NK-92 (cell line): Measurements from ENCODE around the gene METTL13.

ENCODE experiments used
- DNase-seq: peaks from one replicate; lab custom pipeline; 2025; ENCODE audit not compliant: unreplicated experiment; lab: John Stamatoyannopoulos, UW

METTL13 gene

DNA sequence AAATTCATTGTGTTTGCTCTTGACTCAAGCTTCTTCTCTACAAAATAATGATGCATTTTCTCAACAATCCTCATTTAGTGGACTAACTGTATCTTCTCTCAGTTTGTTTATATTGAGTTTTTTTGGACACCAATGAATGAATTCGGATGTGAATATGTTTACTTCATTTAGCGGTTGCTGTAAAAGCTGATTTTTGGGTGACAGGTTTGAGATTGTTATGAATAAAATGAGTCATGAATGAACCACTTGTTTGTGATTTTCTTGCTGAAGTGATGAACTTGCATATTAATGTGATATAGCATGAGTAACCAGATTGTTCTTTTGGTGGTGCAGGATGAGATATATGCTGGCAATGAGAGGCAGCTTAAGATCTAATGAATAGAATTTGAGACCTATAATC is 62.9 kb downstream of the METTL13 start:
- no peak for DNase-seq

- no peak for DNase-seq
Measured at GRCh38 chr1:171845998-171846397, 64.5 kb downstream of the METTL13 start.
